HepG2 (cell line): ENCODE data around the gene CNRIP1. TPM values are rescaled to one million over a fixed set of nuclear protein-coding genes. Genes with fewer than 3 reads are reported as not detected.

Source experiments
- ATAC-seq: fragments of 200-7000 bp; cut with Tn5 transposase; 3 replicates; pipeline ENCODE4 v1.9.1; 2020; ENCODE audit warnings: mild to moderate bottlenecking, moderate library complexity
- BruUV-seq: library from RNA; stranded (reverse); fragments of 400-500 nt; replicated peaks from 2 replicates; lab custom pipeline; 2021; lab: Mats Ljungman, UMichigan
- CTCF ChIA-PET: fragments of 300-600 bp; formaldehyde crosslinking; extraction: SDS; loops from one replicate; lab custom pipeline; 2021; ENCODE audit warnings: low total read pairs, inconsistent platforms, low intra/inter-chr PET ratio; lab: Yijun Ruan, JAX
- POLR2A ChIA-PET: fragments of 350-600 bp; sonication (Branson Sonifier 250); formaldehyde crosslinking; loops from one replicate; lab custom pipeline; 2020; ENCODE audit warnings: antibody characterized with exemption, inconsistent platforms; lab: Yijun Ruan, JAX
- DNase-seq: peaks from one replicate; pipeline ENCODE4 v3.0.0-alpha.2; 2015; ENCODE audit warnings: low spot score
- FAIRE-seq: peaks from 3 replicates; lab custom pipeline; 2011; peaks lifted over from hg19 to GRCh38; lab: Jason Lieb, UNC
- H2AFZ ChIP-seq: one replicate; pipeline ENCODE4 v1.6.1; 2011; ENCODE audit warnings: low read length, inconsistent platforms
- H3K27ac ChIP-seq: fragments of 300-600 bp; 3 replicates; pipeline ENCODE4 v1.8.0; 2011; ENCODE audit warnings: mixed run types, mild to moderate bottlenecking, mixed read lengths, low read length, inconsistent platforms; ENCODE audit not compliant: insufficient read depth; ENCODE audit errors: extremely low read length
- H3K27me3 ChIP-seq, 2 experiments: fragments of 200-600 bp in 1 of 2; 2 replicates in 1 of 2; 3 replicates in 1 of 2; pipeline versions ENCODE4 v1.6.0 to v1.8.0; 2011; ENCODE audit warnings: low read length in 2 of 2, mild to moderate bottlenecking in 2 of 2, moderate library complexity in 2 of 2, inconsistent platforms in 1 of 2; ENCODE audit not compliant: insufficient read depth in 2 of 2, control insufficient read depth in 1 of 2
- H3K36me3 ChIP-seq, 2 experiments: fragments of 200-600 bp in 1 of 2; replicated peaks in 1 of 2; 2 replicates in 1 of 2; 3 replicates in 1 of 2; pipeline versions ENCODE4 v1.5.1 to v1.8.0; 2011; ENCODE audit warnings: low read length in 2 of 2, inconsistent platforms in 1 of 2; ENCODE audit not compliant: insufficient read depth in 2 of 2, control insufficient read depth in 1 of 2
- H3K4me1 ChIP-seq: 2 replicates; pipeline ENCODE4 v1.5.1; 2012; ENCODE audit warnings: low read length, inconsistent platforms; ENCODE audit not compliant: insufficient read depth
- H3K4me2 ChIP-seq: 2 replicates; pipeline ENCODE4 v1.6.0; 2011; ENCODE audit warnings: low read depth, low read length, inconsistent platforms
- H3K4me3 ChIP-seq, 3 experiments: fragments of 200-600 bp in 1 of 3; sonication (generic), shearing (Covaris generic) in 1 of 3; replicated peaks in 1 of 3; 2 replicates each; pipeline ENCODE4 v1.5.1; 2011 to 2016; ENCODE audit warnings: low read length in 3 of 3, inconsistent platforms in 2 of 3, low read depth in 2 of 3, mild to moderate bottlenecking in 2 of 3, control low read depth in 1 of 3, mixed read lengths in 1 of 3; ENCODE audit not compliant: insufficient read depth in 1 of 3
- H3K79me2 ChIP-seq: one replicate; pipeline ENCODE4 v1.6.1; 2011; ENCODE audit warnings: low read length, inconsistent platforms; ENCODE audit not compliant: insufficient read depth
- H3K9ac ChIP-seq: 2 replicates; pipeline ENCODE4 v1.6.0; 2011; ENCODE audit warnings: mild to moderate bottlenecking, low read depth, low read length, inconsistent platforms; ENCODE audit not compliant: insufficient read depth
- H3K9me3 ChIP-seq: 2 replicates; pipeline ENCODE4 v1.5.1; 2012; ENCODE audit warnings: mild to moderate bottlenecking, low read length
- H4K20me1 ChIP-seq: 2 replicates; pipeline ENCODE4 v1.6.0; 2011; ENCODE audit warnings: inconsistent platforms, mild to moderate bottlenecking, low read length, moderate library complexity; ENCODE audit not compliant: insufficient read depth
- HMGXB3 ChIP-seq: sonication (generic); formaldehyde crosslinking; IDR thresholded peaks from 2 replicates; pipeline ENCODE4 v1.4.0; 2020; ENCODE audit warnings: missing genetic modification reagents, borderline replicate concordance
- NFATC3 ChIP-seq: sonication (generic); formaldehyde crosslinking; IDR thresholded peaks from 2 replicates; pipeline ENCODE4 v1.5.1; 2020; ENCODE audit warnings: mild to moderate bottlenecking, missing genetic modification reagents
- ZNF142 ChIP-seq: sonication (generic); formaldehyde crosslinking; IDR thresholded peaks from 2 replicates; pipeline ENCODE4 v1.4.0; 2020; ENCODE audit warnings: missing genetic modification reagents
- ZNF34 ChIP-seq: sonication (generic); formaldehyde crosslinking; IDR thresholded peaks from 2 replicates; pipeline ENCODE4 v1.4.0; 2020; ENCODE audit warnings: mild to moderate bottlenecking, missing genetic modification reagents, borderline replicate concordance
- ZNF790 ChIP-seq: sonication (generic); formaldehyde crosslinking; IDR thresholded peaks from 2 replicates; pipeline ENCODE4 v1.8.0; 2022; ENCODE audit warnings: missing genetic modification reagents, mild to moderate bottlenecking, borderline replicate concordance
- WGBS: methylation state at CpG from one replicate; pipeline ENCODE4 v1.1.6; 2017; ENCODE audit warnings: low lambda C conversion rate; 5-methylcytosine and 5-hydroxymethylcytosine counted together
- in situ Hi-C: cut with HindIII; loops from 2 replicates; pipeline ENCODE4 v1.10.0; 2017; ENCODE audit warnings: low pct_unique_long_range_greater_than_20kb; ENCODE audit not compliant: extremely low pct_ligation_motif_present
- intact Hi-C: fragments of 100-400 bp; cut with micrococcal nuclease; formaldehyde crosslinking; loops from one replicate; pipeline ENCODE4 v1.10.0; 2022; ENCODE audit not compliant: unreplicated experiment
- polyA plus RNA-seq, 8 experiments: library from polyadenylated mRNA; depleted of rRNA in 3 of 8; stranded (reverse) in 7 of 8; unstranded in 1 of 8; fragments of >200 nt; fragmentation: Illumina TruSeq in 4 of 8; extraction: Trizol in 4 of 8; gene quantifications; 2 replicates each; pipeline versions ENCODE4 v1.2.1 to v1.2.3, GENCODE V29; 2011 to 2016; ENCODE audit warnings: low read depth in 4 of 8, missing spikeins in 1 of 8, mixed read lengths in 1 of 8; ENCODE audit not compliant: insufficient read depth in 1 of 8
- total RNA-seq, 5 experiments: library from RNA; depleted of rRNA; stranded (reverse); fragments of >200 nt; fragmentation: Illumina TruSeq; extraction: Trizol; gene quantifications; 2 replicates each; pipeline ENCODE4 v1.2.3, GENCODE V29; 2016; ENCODE audit warnings: low read depth in 1 of 5

Gene CNRIP1
- total and polyA plus RNA-seq, 2 of the 13 experiments (the other 11 are each of a cell fraction or from before 2014, with no cell fraction given) = not detected

- CTCF ChIA-PET = no interaction called here
- Histone ChIP-seq H2AFZ (no peak overlapping the region), H3K27ac (no peak overlapping the region), H4K20me1 (no peaks in the 10 kb centered on the region), H3K36me3 (no peaks in the 10 kb centered on the region), H3K4me2 (no peak overlapping the region), H3K27me3 (peaks cover 0 to 15% of the 10 kb centered on the region in 2 experiments; a peak in 1 of 5 replicates), H3K4me1 (no peaks in the 10 kb centered on the region), H3K9ac (no peak overlapping the region), H3K9me3 (no peaks in the 10 kb centered on the region), H3K4me3 (no peak overlapping the region), H3K79me2 (no peaks in the 10 kb centered on the region)
- in situ Hi-C loops = no loop called here
- DNase-seq (no peak), FAIRE-seq (no peak), ATAC-seq (no peak)
- no TSS peak for BruUV-seq
- POLR2A ChIA-PET = no interaction called here
- intact Hi-C loops = no loop called here
- TF ChIP-seq ZNF790 (CRISPR knock-in tag) (no peak), ZNF142 (no peak), ZNF34 (no peak), NFATC3 (CRISPR knock-in tag) (no peak), HMGXB3 (no peak)
- 20% methylated on average over 1 of the region's 1 CpG for WGBS
Observed at GRCh38 chr2:68344031-68344430, 24.3 kb upstream of the CNRIP1 start.
